ENCODE results near the gene IL22RA1.

The IL22RA1 gene

GRCh38 chr1:24096009-24096738 lies 46.8 kb downstream of the IL22RA1 start:
- DNase-seq (ENCODE audit: low read depth in 2 of 2): no peak

- DNase-seq (ENCODE audit: low read depth in 2 of 2): no peak
Measured at GRCh38 chr1:24095140-24095859, 47.6 kb downstream of the IL22RA1 start.

- no peak for DNase-seq (ENCODE audit: low read depth in 2 of 2)
Measured at GRCh38 chr1:24094554-24094953, 48.4 kb downstream of the IL22RA1 start.

GRCh38 chr1:24093732-24094131 lies 49.2 kb downstream of the IL22RA1 start:
- DNase-seq (ENCODE audit: low read depth in 2 of 2): no peak

GRCh38 chr1:24092979-24093378 lies 50.0 kb downstream of the IL22RA1 start:
- no peak for DNase-seq (ENCODE audit: low read depth in 2 of 2)

GRCh38 chr1:24091971-24092482 lies 50.9 kb downstream of the IL22RA1 start:
- no peak for DNase-seq (ENCODE audit: low read depth in 2 of 2)

GRCh38 chr1:24090736-24091135 lies 52.2 kb downstream of the IL22RA1 start:
- DNase-seq (ENCODE audit: low read depth in 2 of 2): no peak

GRCh38 chr1:24089743-24090555 lies 53.0 kb downstream of the IL22RA1 start:
- no peak for DNase-seq (ENCODE audit: low read depth in 2 of 2)

- no peak for DNase-seq (ENCODE audit: low read depth in 2 of 2)
Measured at GRCh38 chr1:24089027-24089742, 53.8 kb downstream of the IL22RA1 start.

- no peak for DNase-seq (ENCODE audit: low read depth in 2 of 2)
Measured at GRCh38 chr1:24086466-24086865, 56.5 kb downstream of the IL22RA1 start.

- no peak for DNase-seq (ENCODE audit: low read depth in 2 of 2)
Measured at GRCh38 chr1:24085546-24085945, 57.4 kb downstream of the IL22RA1 start.

- DNase-seq (ENCODE audit: low read depth in 2 of 2): no peak
Measured at GRCh38 chr1:24085007-24085406, 57.9 kb downstream of the IL22RA1 start.

GRCh38 chr1:24084050-24084449 lies 58.9 kb downstream of the IL22RA1 start:
- DNase-seq (ENCODE audit: low read depth in 2 of 2): no peak

GRCh38 chr1:24082372-24082771 lies 60.6 kb downstream of the IL22RA1 start:
- no peak for DNase-seq (ENCODE audit: low read depth in 2 of 2)

GRCh38 chr1:24081190-24081589 lies 61.8 kb downstream of the IL22RA1 start:
- DNase-seq (ENCODE audit: low read depth in 2 of 2): no peak

GRCh38 chr1:24080131-24080530 lies 62.8 kb downstream of the IL22RA1 start:
- no peak for DNase-seq (ENCODE audit: low read depth in 2 of 2)

- DNase-seq (ENCODE audit: low read depth in 2 of 2): no peak
Measured at GRCh38 chr1:24077278-24077978, 65.5 kb downstream of the IL22RA1 start.

- DNase-seq (ENCODE audit: low read depth in 2 of 2): no peak
Measured at GRCh38 chr1:24075946-24076345, 67.0 kb downstream of the IL22RA1 start.

- no peak for DNase-seq (ENCODE audit: low read depth in 2 of 2)
Measured at GRCh38 chr1:24075590-24075854, 67.4 kb downstream of the IL22RA1 start.

- no peak for DNase-seq (ENCODE audit: low read depth in 2 of 2)
Measured at GRCh38 chr1:24074817-24075589, 67.9 kb downstream of the IL22RA1 start.
